WTC11 (cell line): ENCODE results near the gene BCAS3. TPM values are rescaled to one million over a fixed set of nuclear protein-coding genes. Genes with fewer than 3 reads are reported as not detected.

Experiments
- ATAC-seq: fragments of 200-7000 bp; cut with Tn5 transposase; 2 replicates; pipeline ENCODE4 v1.10.0; 2021; ENCODE audit warnings: mild to moderate bottlenecking, moderate library complexity
- CTCF ChIA-PET: fragments of 300-600 bp; sonication (Branson Sonifier 250); formaldehyde crosslinking; loops from one replicate; lab custom pipeline; 2021; ENCODE audit warnings: antibody characterized with exemption; lab: Charles Lee
- POLR2A ChIA-PET: fragments of 350-600 bp; sonication (Branson Sonifier 250); formaldehyde crosslinking; loops from one replicate; lab custom pipeline; 2021; ENCODE audit warnings: antibody characterized with exemption; lab: Charles Lee
- DNase-seq: peaks from one replicate; pipeline ENCODE4 v3.0.0; 2021; ENCODE audit warnings: low spot score
- H3K27ac Mint-ChIP-seq: 2 replicates; pipeline ENCODE4 v1.8.0; 2021; ENCODE audit warnings: mixed read lengths
- H3K27me3 Mint-ChIP-seq: 2 replicates; pipeline ENCODE4 v1.8.0; 2021; ENCODE audit warnings: low read depth, mild to moderate bottlenecking, moderate library complexity, mixed read lengths
- H3K36me3 Mint-ChIP-seq: 2 replicates; pipeline ENCODE4 v1.8.0; 2021; ENCODE audit warnings: mixed read lengths
- H3K4me1 Mint-ChIP-seq: 2 replicates; pipeline ENCODE4 v1.8.0; 2022; ENCODE audit warnings: mixed read lengths
- H3K4me3 Mint-ChIP-seq: 2 replicates; pipeline ENCODE4 v1.8.0; 2021; ENCODE audit warnings: mild to moderate bottlenecking, moderate library complexity, mixed read lengths
- H3K9me3 Mint-ChIP-seq: 2 replicates; pipeline ENCODE4 v1.8.0; 2021; ENCODE audit warnings: mixed read lengths
- CREB1 ChIP-seq: sonication (generic); formaldehyde crosslinking; IDR thresholded peaks from 2 replicates; pipeline ENCODE4 v1.8.0; 2023; ENCODE audit warnings: mild to moderate bottlenecking, missing genetic modification reagents
- CREM ChIP-seq: sonication (generic); formaldehyde crosslinking; IDR thresholded peaks from 2 replicates; pipeline ENCODE4 v1.8.1; 2022; ENCODE audit warnings: mild to moderate bottlenecking, missing genetic modification reagents, moderate library complexity
- E2F1 ChIP-seq: sonication (generic); formaldehyde crosslinking; IDR thresholded peaks from 2 replicates; pipeline ENCODE4 v1.8.0; 2022; ENCODE audit warnings: mild to moderate bottlenecking, missing genetic modification reagents
- ELF4 ChIP-seq: sonication (generic); formaldehyde crosslinking; IDR thresholded peaks from 2 replicates; pipeline ENCODE4 v1.8.1; 2022; ENCODE audit warnings: low read depth, mild to moderate bottlenecking, moderate library complexity, missing genetic modification reagents
- ERG ChIP-seq: fragments of 250-450 bp; sonication (Bioruptor Pico); IDR thresholded peaks from 2 replicates; pipeline ENCODE4 v1.8.0; 2021; ENCODE audit warnings: mild to moderate bottlenecking
- HMGA2 ChIP-seq: fragments of 250-450 bp; sonication (Bioruptor Pico); IDR thresholded peaks from 2 replicates; pipeline ENCODE4 v1.4.0; 2021; ENCODE audit warnings: mild to moderate bottlenecking, moderate library complexity
- IRF2 ChIP-seq: sonication (generic); formaldehyde crosslinking; IDR thresholded peaks from 2 replicates; pipeline ENCODE4 v1.8.0; 2022; ENCODE audit warnings: low read depth, missing genetic modification reagents, borderline replicate concordance
- KAT7 ChIP-seq: sonication (generic); formaldehyde crosslinking; IDR thresholded peaks from 2 replicates; pipeline ENCODE4 v1.8.1; 2023; ENCODE audit warnings: missing genetic modification reagents, mild to moderate bottlenecking, borderline replicate concordance
- NFYB ChIP-seq: sonication (generic); formaldehyde crosslinking; conservative IDR thresholded peaks from 2 replicates; pipeline ENCODE4 v1.8.0; 2022; ENCODE audit warnings: low read depth, missing genetic modification reagents
- OVOL2 ChIP-seq: fragments of 250-450 bp; sonication (Bioruptor Pico); IDR thresholded peaks from 2 replicates; pipeline ENCODE4 v1.9.0; 2021; ENCODE audit warnings: mild to moderate bottlenecking, borderline replicate concordance
- SMAD3 ChIP-seq: sonication (generic); formaldehyde crosslinking; IDR thresholded peaks from 2 replicates; pipeline ENCODE4 v1.8.0; 2022; ENCODE audit warnings: missing genetic modification reagents, mild to moderate bottlenecking, borderline replicate concordance
- STAT6 ChIP-seq: sonication (generic); formaldehyde crosslinking; conservative IDR thresholded peaks from 2 replicates; pipeline ENCODE4 v1.8.1; 2023; ENCODE audit warnings: mild to moderate bottlenecking, low read depth, missing genetic modification reagents, moderate library complexity
- ZBTB21 ChIP-seq: sonication (generic); formaldehyde crosslinking; IDR thresholded peaks from 2 replicates; pipeline ENCODE4 v1.8.1; 2023; ENCODE audit warnings: mild to moderate bottlenecking, missing genetic modification reagents, borderline replicate concordance
- ZBTB43 ChIP-seq: sonication (generic); formaldehyde crosslinking; IDR thresholded peaks from 2 replicates; pipeline ENCODE4 v1.8.1; 2023; ENCODE audit warnings: mild to moderate bottlenecking, missing genetic modification reagents
- ZNF263 ChIP-seq: sonication (generic); formaldehyde crosslinking; IDR thresholded peaks from 2 replicates; pipeline ENCODE4 v1.8.1; 2022; ENCODE audit warnings: low read depth, mild to moderate bottlenecking, moderate library complexity, missing genetic modification reagents
- total RNA-seq: library from RNA; stranded (reverse); gene quantifications from 3 replicates; pipeline ENCODE4 v1.2.3, GENCODE V29; 2021
- TF ChIP-seq, protein P1 (sequence below): sonication (generic); formaldehyde crosslinking; IDR thresholded peaks from 2 replicates; pipeline ENCODE4 v1.8.0; 2022; ENCODE audit warnings: missing genetic modification reagents
- TF ChIP-seq, protein P2 (sequence below): sonication (generic); formaldehyde crosslinking; IDR thresholded peaks from 2 replicates; pipeline ENCODE4 v1.8.1; 2023; ENCODE audit warnings: mild to moderate bottlenecking, missing genetic modification reagents, moderate library complexity
- TF ChIP-seq, protein P3 (sequence below): sonication (generic); formaldehyde crosslinking; IDR thresholded peaks from 2 replicates; pipeline ENCODE4 v1.8.1; 2022; ENCODE audit warnings: low read depth, missing genetic modification reagents, borderline replicate concordance
- TF ChIP-seq, protein P4 (sequence below): fragments of 250-450 bp; sonication (Bioruptor Pico); IDR thresholded peaks from 2 replicates; pipeline ENCODE4 v1.9.0; 2021; ENCODE audit warnings: mild to moderate bottlenecking, borderline replicate concordance

BCAS3 gene
- total RNA-seq, 1 experiment from 2014 or later = 15.5 TPM

- no peak overlapping the region for H3K4me3 Mint-ChIP-seq
- ChIA-PET POLR2A (no interaction called here), CTCF (no interaction called here)
- H3K9me3 Mint-ChIP-seq = no peaks in the 10 kb centered on the region
- H3K27ac Mint-ChIP-seq = no peak overlapping the region
- TF ChIP-seq STAT6 (CRISPR knock-in tag) (no peak), OVOL2 (CRISPR knock-in tag) (no peak), ZNF263 (CRISPR knock-in tag) (no peak), ZBTB21 (no peak), IRF2 (no peak), KAT7 (no peak), ZBTB43 (no peak), ELF4 (CRISPR knock-in tag) (no peak), ERG (CRISPR knock-in tag) (no peak), CREM (no peak), CREB1 (CRISPR knock-in tag) (no peak), NFYB (CRISPR knock-in tag) (no peak), E2F1 (CRISPR knock-in tag) (no peak), HMGA2 (no peak), SMAD3 (no peak)
- TF ChIP-seq, protein P1, sequence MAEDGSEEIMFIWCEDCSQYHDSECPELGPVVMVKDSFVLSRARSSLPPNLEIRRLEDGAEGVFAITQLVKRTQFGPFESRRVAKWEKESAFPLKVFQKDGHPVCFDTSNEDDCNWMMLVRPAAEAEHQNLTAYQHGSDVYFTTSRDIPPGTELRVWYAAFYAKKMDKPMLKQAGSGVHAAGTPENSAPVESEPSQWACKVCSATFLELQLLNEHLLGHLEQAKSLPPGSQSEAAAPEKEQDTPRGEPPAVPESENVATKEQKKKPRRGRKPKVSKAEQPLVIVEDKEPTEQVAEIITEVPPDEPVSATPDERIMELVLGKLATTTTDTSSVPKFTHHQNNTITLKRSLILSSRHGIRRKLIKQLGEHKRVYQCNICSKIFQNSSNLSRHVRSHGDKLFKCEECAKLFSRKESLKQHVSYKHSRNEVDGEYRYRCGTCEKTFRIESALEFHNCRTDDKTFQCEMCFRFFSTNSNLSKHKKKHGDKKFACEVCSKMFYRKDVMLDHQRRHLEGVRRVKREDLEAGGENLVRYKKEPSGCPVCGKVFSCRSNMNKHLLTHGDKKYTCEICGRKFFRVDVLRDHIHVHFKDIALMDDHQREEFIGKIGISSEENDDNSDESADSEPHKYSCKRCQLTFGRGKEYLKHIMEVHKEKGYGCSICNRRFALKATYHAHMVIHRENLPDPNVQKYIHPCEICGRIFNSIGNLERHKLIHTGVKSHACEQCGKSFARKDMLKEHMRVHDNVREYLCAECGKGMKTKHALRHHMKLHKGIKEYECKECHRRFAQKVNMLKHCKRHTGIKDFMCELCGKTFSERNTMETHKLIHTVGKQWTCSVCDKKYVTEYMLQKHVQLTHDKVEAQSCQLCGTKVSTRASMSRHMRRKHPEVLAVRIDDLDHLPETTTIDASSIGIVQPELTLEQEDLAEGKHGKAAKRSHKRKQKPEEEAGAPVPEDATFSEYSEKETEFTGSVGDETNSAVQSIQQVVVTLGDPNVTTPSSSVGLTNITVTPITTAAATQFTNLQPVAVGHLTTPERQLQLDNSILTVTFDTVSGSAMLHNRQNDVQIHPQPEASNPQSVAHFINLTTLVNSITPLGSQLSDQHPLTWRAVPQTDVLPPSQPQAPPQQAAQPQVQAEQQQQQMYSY (CRISPR knock-in tag) = no peak
- TF ChIP-seq, protein P2, sequence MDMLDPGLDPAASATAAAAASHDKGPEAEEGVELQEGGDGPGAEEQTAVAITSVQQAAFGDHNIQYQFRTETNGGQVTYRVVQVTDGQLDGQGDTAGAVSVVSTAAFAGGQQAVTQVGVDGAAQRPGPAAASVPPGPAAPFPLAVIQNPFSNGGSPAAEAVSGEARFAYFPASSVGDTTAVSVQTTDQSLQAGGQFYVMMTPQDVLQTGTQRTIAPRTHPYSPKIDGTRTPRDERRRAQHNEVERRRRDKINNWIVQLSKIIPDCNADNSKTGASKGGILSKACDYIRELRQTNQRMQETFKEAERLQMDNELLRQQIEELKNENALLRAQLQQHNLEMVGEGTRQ (CRISPR knock-in tag) = no peak
- TF ChIP-seq, protein P3, sequence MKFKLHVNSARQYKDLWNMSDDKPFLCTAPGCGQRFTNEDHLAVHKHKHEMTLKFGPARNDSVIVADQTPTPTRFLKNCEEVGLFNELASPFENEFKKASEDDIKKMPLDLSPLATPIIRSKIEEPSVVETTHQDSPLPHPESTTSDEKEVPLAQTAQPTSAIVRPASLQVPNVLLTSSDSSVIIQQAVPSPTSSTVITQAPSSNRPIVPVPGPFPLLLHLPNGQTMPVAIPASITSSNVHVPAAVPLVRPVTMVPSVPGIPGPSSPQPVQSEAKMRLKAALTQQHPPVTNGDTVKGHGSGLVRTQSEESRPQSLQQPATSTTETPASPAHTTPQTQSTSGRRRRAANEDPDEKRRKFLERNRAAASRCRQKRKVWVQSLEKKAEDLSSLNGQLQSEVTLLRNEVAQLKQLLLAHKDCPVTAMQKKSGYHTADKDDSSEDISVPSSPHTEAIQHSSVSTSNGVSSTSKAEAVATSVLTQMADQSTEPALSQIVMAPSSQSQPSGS (CRISPR knock-in tag) = no peak
- TF ChIP-seq, protein P4, sequence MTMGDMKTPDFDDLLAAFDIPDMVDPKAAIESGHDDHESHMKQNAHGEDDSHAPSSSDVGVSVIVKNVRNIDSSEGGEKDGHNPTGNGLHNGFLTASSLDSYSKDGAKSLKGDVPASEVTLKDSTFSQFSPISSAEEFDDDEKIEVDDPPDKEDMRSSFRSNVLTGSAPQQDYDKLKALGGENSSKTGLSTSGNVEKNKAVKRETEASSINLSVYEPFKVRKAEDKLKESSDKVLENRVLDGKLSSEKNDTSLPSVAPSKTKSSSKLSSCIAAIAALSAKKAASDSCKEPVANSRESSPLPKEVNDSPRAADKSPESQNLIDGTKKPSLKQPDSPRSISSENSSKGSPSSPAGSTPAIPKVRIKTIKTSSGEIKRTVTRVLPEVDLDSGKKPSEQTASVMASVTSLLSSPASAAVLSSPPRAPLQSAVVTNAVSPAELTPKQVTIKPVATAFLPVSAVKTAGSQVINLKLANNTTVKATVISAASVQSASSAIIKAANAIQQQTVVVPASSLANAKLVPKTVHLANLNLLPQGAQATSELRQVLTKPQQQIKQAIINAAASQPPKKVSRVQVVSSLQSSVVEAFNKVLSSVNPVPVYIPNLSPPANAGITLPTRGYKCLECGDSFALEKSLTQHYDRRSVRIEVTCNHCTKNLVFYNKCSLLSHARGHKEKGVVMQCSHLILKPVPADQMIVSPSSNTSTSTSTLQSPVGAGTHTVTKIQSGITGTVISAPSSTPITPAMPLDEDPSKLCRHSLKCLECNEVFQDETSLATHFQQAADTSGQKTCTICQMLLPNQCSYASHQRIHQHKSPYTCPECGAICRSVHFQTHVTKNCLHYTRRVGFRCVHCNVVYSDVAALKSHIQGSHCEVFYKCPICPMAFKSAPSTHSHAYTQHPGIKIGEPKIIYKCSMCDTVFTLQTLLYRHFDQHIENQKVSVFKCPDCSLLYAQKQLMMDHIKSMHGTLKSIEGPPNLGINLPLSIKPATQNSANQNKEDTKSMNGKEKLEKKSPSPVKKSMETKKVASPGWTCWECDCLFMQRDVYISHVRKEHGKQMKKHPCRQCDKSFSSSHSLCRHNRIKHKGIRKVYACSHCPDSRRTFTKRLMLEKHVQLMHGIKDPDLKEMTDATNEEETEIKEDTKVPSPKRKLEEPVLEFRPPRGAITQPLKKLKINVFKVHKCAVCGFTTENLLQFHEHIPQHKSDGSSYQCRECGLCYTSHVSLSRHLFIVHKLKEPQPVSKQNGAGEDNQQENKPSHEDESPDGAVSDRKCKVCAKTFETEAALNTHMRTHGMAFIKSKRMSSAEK (CRISPR knock-in tag) = no peak
- H3K27me3 Mint-ChIP-seq = no peaks in the 10 kb centered on the region
- H3K36me3 Mint-ChIP-seq = no peaks in the 10 kb centered on the region
- DNase-seq (no peak), ATAC-seq (no peak)
- peaks cover 10% of the 10 kb centered on the region for H3K4me1 Mint-ChIP-seq
These were observed 599.2 kb downstream of the BCAS3 start for GRCh38 chr17:61276806-61277205.
